ENCODE data around the gene HOXC4. TPM values are rescaled to one million over a fixed set of nuclear protein-coding genes. Genes with fewer than 3 reads are reported as not detected.

Gene HOXC4
- total RNA-seq, 1 donor from 2014 or later = not detected

DNA sequence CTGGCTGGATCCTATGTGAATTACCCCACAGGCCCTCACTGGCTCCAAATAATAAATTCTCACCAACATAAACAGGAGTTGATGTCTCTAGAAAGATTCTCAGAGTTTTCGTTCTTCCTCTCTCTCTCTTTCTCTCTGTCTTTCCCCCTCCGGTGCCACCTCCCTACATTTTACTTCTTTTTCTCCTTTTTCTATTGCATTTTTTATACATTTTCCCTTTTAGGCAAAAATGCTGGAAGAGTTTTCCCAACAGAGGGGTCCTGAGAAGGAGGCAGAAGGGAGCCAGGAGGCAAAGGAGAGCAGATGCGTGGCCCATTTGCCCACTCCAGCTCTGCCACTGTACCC is 26.2 kb upstream of the HOXC4 start:
- FAIRE-seq = no peak
- DNase-seq (ENCODE audit: low spot score in 2 of 2) = no peak

DNA sequence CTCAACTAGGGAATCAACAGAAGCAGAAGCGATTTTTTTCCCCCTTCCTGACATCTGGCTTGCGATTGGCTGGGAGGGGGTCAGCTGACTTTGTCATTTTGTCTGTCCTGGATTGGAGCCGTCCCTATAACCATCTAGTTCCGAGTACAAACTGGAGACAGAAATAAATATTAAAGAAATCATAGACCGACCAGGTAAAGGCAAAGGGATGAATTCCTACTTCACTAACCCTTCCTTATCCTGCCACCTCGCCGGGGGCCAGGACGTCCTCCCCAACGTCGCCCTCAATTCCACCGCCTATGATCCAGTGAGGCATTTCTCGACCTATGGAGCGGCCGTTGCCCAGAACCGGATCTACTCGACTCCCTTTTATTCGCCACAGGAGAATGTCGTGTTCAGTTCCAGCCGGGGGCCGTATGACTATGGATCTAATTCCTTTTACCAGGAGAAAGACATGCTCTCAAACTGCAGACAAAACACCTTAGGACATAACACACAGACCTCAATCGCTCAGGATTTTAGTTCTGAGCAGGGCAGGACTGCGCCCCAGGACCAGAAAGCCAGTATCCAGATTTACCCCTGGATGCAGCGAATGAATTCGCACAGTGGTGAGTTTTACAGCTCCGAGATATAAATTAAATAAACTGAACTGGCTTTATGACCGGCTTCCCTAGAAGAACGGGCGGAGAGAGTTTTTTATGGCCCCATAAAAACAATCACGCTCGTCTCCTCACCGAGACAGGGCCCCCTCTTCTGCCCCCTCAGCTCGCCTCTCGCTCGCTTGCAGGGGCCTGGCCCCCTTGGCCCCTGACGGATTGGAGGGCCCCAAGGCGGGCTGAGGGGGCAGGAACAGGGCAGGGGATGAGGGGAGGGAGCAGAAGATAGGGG is 25.1 kb upstream of the HOXC4 start, which contains the start of gene HOXC6:
Gene HOXC6, plus strand, starts transcription at position 127 of the 888 bp plus-strand sequence. Its CDS starts 82 bp downstream, at position 209.
- FAIRE-seq (no peak), DNase-seq (ENCODE audit: low spot score in 2 of 2) (no peak)

DNA sequence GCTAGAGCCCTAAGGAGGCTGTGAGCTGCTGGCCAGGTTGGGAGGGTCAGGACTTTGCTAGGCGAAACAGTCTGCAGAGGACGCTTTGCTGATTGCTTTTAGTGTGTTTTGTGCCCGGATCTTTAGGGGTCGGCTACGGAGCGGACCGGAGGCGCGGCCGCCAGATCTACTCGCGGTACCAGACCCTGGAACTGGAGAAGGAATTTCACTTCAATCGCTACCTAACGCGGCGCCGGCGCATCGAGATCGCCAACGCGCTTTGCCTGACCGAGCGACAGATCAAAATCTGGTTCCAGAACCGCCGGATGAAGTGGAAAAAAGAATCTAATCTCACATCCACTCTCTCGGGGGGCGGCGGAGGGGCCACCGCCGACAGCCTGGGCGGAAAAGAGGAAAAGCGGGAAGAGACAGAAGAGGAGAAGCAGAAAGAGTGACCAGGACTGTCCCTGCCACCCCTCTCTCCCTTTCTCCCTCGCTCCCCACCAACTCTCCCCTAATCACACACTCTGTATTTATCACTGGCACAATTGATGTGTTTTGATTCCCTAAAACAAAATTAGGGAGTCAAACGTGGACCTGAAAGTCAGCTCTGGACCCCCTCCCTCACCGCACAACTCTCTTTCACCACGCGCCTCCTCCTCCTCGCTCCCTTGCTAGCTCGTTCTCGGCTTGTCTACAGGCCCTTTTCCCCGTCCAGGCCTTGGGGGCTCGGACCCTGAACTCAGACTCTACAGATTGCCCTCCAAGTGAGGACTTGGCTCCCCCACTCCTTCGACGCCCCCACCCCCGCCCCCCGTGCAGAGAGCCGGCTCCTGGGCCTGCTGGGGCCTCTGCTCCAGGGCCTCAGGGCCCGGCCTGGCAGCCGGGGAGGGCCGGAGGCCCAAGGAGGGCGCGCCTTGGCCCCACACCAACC is 23.9 kb upstream of the HOXC4 start:
- no peak for DNase-seq (ENCODE audit: low spot score in 2 of 2)
- no peak for FAIRE-seq

DNA sequence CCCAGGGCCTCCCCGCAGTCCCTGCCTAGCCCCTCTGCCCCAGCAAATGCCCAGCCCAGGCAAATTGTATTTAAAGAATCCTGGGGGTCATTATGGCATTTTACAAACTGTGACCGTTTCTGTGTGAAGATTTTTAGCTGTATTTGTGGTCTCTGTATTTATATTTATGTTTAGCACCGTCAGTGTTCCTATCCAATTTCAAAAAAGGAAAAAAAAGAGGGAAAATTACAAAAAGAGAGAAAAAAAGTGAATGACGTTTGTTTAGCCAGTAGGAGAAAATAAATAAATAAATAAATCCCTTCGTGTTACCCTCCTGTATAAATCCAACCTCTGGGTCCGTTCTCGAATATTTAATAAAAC is 23.2 kb upstream of the HOXC4 start:
- FAIRE-seq = no peak
- no peak for DNase-seq (ENCODE audit: low spot score in 2 of 2)

DNA sequence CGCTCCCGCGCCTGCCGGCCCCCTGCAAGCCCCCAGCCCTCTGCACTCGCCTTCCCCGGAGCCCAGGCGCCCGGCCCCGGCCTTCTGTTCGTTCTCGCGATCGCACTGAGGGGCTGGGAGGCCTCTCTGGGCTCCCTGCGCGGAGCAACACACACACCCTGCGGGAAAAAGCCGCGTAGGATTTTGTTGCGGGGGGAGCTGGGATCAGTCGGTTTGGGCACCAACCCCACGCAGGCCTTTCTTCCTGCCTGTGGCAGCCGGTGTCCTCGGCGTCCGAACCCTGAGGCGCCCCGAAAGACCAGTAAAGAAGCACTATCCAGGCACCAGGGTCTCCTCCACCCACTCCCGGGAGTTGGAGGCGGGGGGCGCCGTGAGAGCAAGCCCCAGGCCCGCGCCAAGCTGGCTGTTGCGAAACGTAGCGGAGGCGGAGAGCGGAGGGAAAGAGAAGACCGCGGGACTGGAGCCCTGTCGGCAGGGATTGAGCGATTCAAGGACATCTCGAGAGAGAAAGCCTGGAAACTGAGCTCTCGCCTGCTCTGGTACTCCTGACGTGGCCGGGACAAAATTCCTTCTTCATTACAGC is 22.7 kb upstream of the HOXC4 start:
- DNase-seq (ENCODE audit: low spot score in 2 of 2) = no peak

DNA sequence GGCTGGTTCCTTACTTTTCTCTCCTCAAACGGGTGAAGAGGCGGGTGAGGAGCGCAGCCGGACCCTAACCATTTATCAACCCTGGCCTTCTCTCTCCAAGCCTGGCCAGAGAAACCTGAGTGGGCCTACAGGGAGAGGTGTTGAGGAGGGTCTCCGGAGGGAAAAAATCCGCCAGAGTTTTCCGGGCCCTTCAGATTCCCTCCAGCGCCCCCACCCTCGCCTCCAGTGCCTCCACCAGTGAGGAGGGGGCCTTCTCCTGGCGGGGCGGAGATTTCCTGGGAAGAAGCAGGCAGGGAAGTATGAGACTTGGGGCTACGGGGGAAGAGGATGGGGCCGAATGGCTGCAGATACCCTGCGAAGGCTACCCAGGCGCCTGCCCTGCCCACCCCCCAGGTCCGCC is 22.2 kb upstream of the HOXC4 start:
- FAIRE-seq (no peak), DNase-seq (ENCODE audit: low spot score in 2 of 2) (no peak)

More for the DNA sequence above, 22.7 kb upstream of the HOXC4 start:
- FAIRE-seq = no peak

DNA sequence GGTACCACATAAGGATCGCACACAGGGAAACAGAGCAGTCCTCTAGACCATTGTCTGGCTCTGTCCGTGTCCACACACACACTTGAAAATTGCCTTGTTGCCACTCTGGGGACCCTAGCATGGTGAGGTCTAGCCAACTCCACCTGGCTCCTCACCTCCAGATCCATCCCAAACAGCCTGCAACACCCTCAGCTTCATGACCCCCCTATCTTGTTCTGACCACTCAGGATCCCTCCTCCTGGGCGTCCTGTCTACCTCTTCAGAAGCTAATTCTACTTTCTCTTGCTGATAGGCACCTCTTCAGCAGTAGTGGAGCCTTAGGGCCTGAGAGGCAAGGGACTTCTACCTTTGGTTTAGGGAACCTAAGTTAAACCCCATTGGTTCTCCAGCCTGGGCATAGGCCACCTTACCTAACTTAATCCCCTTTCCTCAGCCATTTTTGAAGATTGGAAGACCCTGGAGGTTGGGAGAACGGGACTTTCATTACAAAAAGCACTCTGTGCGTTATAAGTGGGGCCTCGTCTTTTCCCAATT is 21.5 kb upstream of the HOXC4 start:
- no peak for FAIRE-seq
- no peak for DNase-seq (ENCODE audit: low spot score in 2 of 2)

DNA sequence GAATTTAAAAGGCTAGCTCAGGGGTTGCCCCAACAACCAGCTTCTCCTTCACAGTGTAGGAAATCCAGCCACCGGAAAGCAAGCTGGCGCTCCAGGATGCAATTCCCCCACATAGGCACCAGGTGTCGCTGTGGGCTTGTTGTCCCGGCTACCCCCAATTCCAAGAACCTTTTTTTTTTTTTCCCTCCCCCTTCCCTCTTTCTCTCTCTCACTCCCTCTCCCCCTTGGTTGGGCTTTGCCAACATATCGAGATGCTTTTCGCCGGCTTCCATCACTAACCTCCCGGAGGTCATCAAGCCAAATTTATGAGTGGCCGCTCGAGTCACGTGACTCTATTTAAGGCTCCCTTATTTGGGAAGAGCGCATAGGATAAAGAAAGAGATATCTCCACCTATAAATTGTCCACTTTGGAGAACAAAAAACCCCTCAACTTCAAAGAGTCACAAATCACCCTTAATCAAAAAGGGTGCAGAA is 21.0 kb upstream of the HOXC4 start, which contains the start of gene HOXC5:
Gene HOXC5, plus strand, starts transcription at position 424 of the 474 bp plus-strand sequence. CDS start 73 bp downstream, outside the sequence.
- peak; percentile 82 to 85 for DNase-seq (ENCODE audit: low spot score in 2 of 2)
- no peak for FAIRE-seq

DNA sequence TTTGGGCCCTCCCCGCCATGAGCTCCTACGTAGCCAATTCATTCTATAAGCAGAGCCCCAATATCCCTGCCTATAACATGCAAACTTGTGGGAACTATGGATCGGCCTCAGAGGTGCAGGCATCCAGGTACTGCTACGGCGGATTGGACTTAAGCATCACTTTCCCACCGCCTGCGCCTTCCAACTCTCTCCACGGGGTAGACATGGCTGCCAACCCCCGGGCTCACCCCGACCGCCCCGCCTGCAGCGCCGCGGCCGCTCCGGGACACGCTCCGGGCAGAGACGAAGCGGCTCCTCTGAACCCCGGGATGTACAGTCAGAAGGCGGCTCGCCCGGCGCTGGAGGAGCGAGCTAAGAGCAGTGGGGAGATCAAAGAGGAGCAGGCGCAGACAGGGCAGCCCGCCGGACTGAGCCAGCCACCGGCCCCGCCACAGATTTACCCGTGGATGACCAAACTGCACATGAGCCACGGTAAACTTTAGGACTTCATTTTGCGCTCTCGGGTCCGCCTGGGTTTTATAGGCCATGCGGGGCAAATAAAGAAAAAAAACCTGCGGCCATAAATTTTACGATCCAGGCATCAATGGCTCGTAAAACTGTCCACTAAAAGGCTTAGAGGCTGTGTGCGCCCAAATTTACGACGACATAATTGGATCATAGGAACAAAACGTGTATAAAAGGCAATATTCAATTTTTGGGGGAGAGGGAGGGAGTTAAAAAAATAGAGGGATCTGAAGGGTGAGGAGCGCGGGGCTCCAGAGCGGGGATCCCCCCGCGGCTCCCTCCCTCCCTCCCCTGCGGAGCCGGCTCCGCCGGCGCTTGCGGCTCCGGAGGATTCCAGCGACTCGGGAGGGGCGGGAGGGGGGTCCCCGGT is 20.3 kb upstream of the HOXC4 start:
- no peak for FAIRE-seq

DNA sequence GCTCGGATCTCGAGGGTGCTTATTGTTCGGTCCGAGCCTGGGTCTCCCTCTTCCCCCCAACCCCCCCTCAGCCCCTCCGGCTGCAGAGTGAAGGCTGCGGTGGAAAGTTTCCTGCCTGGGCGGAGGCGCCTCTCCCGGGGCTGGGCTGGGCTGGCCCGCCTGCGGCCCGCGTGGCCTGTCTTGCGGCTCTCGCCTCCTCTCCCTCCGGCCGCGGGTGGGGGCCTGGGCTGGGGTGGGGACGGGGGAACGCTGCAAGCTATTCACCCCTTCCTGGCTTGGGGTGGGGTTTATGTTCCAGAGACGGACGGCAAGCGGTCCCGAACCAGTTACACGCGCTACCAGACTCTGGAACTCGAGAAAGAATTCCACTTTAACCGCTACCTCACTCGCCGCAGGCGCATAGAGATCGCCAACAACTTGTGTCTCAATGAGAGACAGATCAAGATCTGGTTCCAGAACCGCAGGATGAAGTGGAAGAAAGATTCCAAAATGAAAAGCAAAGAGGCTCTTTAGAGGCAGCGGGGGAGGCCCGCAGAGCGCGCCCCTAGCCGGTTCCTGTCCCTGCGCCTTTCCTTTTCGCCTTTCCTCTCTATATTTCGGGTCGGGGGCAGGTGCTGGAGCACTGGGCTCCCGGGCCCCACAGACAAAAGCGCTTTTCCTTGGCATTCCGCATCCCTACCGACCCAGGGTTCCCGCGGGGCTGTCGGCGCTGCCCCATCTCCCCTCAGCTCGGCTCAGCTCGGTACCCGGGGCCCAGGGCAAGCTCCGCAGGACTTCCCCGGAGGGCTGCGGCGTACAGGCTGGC is 19.5 kb upstream of the HOXC4 start:
- DNase-seq (ENCODE audit: low spot score in 2 of 2) (no peak), FAIRE-seq (no peak)

More for the DNA sequence above, 20.3 kb upstream of the HOXC4 start:
- DNase-seq (ENCODE audit: low spot score in 2 of 2) = no peak

DNA sequence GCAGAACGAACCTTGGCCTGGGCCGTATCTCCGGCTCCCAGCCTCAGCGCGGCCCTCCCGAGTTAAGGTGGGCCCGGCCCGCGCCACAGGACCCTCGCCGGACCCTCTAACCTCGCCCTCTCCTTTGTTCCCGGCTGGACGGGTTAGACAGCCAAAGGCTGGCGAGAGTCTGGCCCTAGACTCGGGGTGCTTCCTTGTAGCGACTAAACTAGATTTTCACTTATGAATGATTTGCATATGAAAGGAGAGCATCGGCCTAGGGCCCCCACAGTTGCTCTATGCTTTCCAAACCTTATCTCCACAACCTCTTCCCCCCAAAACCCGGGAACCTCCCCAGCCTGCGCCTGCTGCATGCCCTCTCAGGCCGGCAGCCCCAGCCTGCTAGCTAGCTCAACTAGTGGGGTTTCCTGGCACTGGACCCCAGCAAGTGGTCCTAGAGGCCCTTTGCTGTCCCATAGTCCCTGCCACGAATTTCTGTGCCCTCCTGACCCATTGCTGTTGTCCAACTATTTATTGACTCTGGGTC is 18.8 kb upstream of the HOXC4 start:
- DNase-seq (ENCODE audit: low spot score in 2 of 2) (no peak), FAIRE-seq (no peak)

DNA sequence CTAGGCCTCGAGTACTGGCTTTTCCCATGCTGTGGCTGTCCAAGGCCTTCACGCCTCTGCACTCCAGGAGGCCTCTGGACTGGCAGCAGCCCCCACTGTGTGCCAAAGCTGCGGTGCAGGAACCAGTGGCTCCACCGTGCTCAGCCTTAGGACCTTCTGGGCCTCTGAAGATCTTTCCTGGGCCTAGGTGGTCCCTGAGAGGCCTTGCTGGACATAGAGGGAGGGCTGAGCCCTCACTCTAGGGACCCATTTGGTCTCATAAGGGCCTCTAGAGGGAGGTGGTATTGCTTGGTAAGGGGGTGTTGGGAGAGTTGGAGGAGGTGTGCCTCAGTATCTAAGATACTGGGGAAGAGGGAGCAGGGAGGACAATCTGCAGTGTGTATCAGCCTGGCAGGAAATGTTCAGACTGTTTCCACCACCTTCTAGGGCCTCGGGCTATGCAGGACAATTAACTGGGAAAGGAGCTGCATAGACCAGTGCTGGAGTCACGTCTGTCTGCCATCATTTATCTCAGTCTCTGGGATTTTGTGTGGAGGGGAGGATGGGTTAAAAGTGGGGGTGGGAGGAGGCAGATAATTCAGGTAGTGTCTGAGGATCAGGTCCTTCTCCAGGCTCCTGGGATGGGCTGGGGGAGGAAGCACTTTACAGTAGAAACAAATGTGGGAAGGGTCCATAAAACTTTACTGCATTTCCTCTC is 17.9 kb upstream of the HOXC4 start:
- DNase-seq (ENCODE audit: low spot score in 2 of 2) = no peak
- FAIRE-seq = no peak

DNA sequence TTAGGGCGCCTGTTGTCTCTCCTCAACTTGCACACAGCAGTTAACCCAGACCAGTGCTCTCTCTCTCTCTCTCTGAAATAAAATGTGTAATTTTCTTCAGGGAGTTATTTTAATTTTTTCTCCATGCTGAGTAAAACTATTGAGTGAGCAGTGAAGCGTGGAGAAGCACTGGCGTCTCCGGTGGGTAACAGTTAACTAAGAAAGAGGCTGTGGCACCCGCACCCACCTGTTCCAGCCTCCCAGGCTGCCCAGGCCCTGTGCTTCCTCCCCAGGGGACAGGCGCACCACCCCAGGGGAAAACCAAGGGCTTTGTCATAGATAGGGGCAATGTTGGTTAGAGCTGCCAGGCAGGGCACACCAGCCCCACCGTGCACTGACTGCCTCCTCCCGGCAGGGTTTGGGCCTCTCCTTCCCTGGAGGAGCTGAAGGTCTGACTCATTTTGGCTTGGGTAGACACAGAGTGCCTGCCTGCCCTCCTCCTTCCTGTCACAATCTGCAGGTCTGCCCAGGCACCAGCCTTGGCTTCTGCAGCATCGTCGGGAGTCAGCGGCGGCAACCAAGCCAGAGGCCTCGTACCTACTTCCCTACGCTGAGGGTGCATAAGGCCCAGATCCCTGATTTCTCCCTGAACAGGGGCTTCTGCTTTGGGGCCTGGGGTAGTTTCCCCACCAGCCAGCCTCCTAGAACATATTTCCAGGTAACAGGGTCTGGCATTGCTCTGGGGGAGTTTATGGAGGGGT is 16.8 kb upstream of the HOXC4 start:
- FAIRE-seq = no peak

DNA sequence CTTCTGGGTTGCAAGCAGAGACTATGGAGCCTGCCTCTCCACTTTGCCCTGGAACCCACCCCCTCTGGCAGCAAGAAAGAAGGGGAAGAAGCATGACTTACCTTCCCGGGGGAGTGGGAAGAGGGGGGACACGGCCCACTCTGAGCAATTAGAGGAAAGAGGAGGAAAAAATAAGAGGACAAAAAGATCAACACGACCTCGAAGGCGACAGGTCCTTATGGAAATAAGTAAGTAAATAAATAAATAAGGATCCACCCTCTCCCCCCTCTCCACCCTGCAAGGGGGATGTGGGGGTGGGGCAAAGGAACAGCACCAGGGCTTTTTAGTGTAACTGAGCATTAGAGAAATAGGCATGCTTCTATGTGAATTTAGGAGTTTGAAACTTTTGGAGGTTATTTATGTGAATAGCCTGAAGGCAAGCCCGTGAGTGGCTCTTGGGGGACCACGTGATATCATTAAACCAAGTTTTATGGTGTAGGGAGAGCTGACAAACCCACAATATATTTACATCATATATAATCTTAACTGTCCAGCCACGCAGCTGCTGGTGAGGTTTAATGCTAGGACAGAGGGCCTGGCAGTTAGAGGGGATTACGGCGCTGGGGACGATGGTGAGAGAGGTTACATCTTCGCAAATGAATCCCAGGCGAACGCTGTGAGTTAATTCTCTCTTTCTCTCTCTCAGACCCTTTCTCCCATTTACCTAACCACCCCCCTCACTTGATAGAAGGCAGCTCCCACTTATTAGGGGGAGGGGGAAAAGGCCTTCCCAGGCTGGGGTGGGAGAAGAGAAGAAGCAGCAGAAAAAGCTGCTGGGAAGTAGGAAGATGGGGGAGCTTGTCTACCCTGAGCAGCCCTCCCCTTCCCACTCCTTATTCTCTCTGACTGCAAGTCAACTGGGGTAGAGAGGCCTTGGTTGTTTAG is 16.0 kb upstream of the HOXC4 start:
- no peak for FAIRE-seq
- DNase-seq (ENCODE audit: low spot score in 2 of 2) = no peak

More for the DNA sequence above, 16.8 kb upstream of the HOXC4 start:
- no peak for DNase-seq (ENCODE audit: low spot score in 2 of 2)

DNA sequence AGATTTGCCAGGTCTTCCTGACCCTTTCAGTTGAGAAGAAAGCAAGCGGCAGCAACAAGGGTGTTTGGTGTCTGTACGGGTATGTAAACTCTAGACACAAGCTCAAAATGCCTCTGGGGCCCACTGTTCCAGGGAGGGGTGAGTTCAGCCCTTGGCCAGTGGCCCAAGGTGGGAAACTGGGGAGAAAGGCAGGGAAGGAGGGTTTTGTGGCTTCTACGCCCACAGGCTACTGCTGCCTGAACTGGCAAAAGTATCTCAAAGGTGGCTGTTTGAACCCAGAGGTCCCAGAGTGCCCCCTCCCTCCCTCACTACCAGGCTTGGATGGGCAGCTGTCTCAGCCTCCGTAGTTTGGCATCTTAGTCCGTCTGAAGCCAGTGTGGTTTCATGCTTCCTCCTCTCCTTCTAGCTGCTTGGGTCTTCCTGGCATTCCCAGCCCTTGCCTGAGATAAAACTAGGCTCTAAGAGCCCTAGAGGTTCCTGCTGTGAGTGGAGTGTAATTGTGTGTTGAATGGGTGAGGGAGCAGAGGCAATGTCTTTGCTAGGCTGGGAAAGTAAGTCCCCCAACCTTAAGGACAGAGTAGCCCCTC is 15.3 kb upstream of the HOXC4 start:
- FAIRE-seq (no peak), DNase-seq (ENCODE audit: low spot score in 2 of 2) (no peak)
